PC-9 (cell line): ENCODE results near the gene FOXE1.

ENCODE experiments used
- CTCF ChIP-seq: fragments of 200-600 bp; sonication (generic); conservative IDR thresholded peaks from 2 replicates; pipeline ENCODE4 v1.6.1; 2017; ENCODE audit warnings: mixed run types, antibody characterized with exemption, mild to moderate bottlenecking, moderate library complexity
- EZH2 ChIP-seq: fragments of 200-600 bp; sonication (generic); IDR thresholded peaks from 2 replicates; pipeline ENCODE4 v1.8.0; 2017; ENCODE audit warnings: antibody characterized with exemption, low read depth

- no peak for TF ChIP-seq CTCF
- TF ChIP-seq EZH2, result no peak
These were observed 44.6 kb upstream of the FOXE1 start for GRCh38 chr9:97808415-97808814.
